A673 (cell line): ENCODE measurements around the gene TEX51. TPM values are rescaled to one million over a fixed set of nuclear protein-coding genes. Genes with fewer than 3 reads are reported as not detected.

ENCODE experiments used
- BruUV-seq: library from RNA; stranded (reverse); fragments of 400-500 nt; replicated peaks from 2 replicates; lab custom pipeline; 2021; lab: Mats Ljungman, UMichigan
- CTCF ChIA-PET: fragments of 300-600 bp; sonication (Branson Sonifier 250); formaldehyde crosslinking; loops from one replicate; lab custom pipeline; 2022; ENCODE audit warnings: antibody characterized with exemption; lab: Charles Lee
- POLR2A ChIA-PET: fragments of 300-600 bp; sonication (Branson Sonifier 250); formaldehyde crosslinking; loops from one replicate; lab custom pipeline; 2022; ENCODE audit warnings: antibody characterized with exemption; ENCODE audit not compliant: low non-redundant PET; lab: Charles Lee
- DNase-seq: peaks from one replicate; pipeline ENCODE4 v3.0.0-alpha.2; 2015; ENCODE audit warnings: low spot score
- H3K27ac ChIP-seq: fragments of 200-600 bp; sonication (generic); 2 replicates; pipeline ENCODE4 v1.5.1; 2016; ENCODE audit warnings: mixed run types, low read depth, mild to moderate bottlenecking, mixed read lengths, antibody characterized with exemption, low read length; ENCODE audit not compliant: poor library complexity, severe bottlenecking
- H3K27me3 ChIP-seq: fragments of 200-600 bp; sonication (generic); replicated peaks from 2 replicates; pipeline ENCODE4 v1.6.1; 2017; ENCODE audit warnings: mixed run types, low read depth, mild to moderate bottlenecking, mixed read lengths, antibody characterized with exemption, low read length; ENCODE audit not compliant: insufficient read depth, poor library complexity
- H3K36me3 ChIP-seq: fragments of 200-600 bp; sonication (generic); 2 replicates; pipeline ENCODE4 v1.6.1; 2016; ENCODE audit warnings: mixed run types, mild to moderate bottlenecking, mixed read lengths, antibody characterized with exemption, low read length; ENCODE audit not compliant: insufficient read depth, poor library complexity, severe bottlenecking
- H3K4me1 ChIP-seq: fragments of 200-600 bp; sonication (generic); 2 replicates; pipeline ENCODE4 v1.6.1; 2017; ENCODE audit warnings: mixed run types, mild to moderate bottlenecking, mixed read lengths, antibody characterized with exemption, low read length; ENCODE audit not compliant: insufficient read depth, poor library complexity, severe bottlenecking
- H3K4me3 ChIP-seq: fragments of 200-600 bp; sonication (generic); 2 replicates; pipeline ENCODE4 v1.5.1; 2016; ENCODE audit warnings: low read depth, mixed run types, mild to moderate bottlenecking, mixed read lengths, low read length; ENCODE audit not compliant: poor library complexity, severe bottlenecking
- H3K9me3 ChIP-seq: fragments of 200-600 bp; sonication (generic); 2 replicates; pipeline ENCODE4 v1.6.1; 2016; ENCODE audit warnings: mixed run types, low read depth, mild to moderate bottlenecking, mixed read lengths, antibody characterized with exemption, low read length; ENCODE audit not compliant: poor library complexity, severe bottlenecking
- CTCF ChIP-seq: fragments of 300-800, 200-600 bp; sonication (generic); conservative IDR thresholded peaks from 2 replicates; pipeline ENCODE4 v1.5.1; 2017; ENCODE audit warnings: low read depth, mild to moderate bottlenecking, antibody characterized with exemption, low read length, moderate library complexity, mixed read lengths
- EZH2 ChIP-seq: fragments of 200-600 bp; sonication (generic); IDR thresholded peaks from 2 replicates; pipeline ENCODE4 v1.6.1; 2017; ENCODE audit warnings: borderline replicate concordance, low read depth, mild to moderate bottlenecking, mixed read lengths, antibody characterized with exemption, low read length; ENCODE audit not compliant: poor library complexity, severe bottlenecking
- intact Hi-C: fragments of 100-400 bp; cut with micrococcal nuclease; formaldehyde crosslinking; loops from one replicate; pipeline ENCODE4 v1.10.0; 2022; ENCODE audit not compliant: unreplicated experiment
- total RNA-seq: library from RNA; stranded (reverse); gene quantifications from 2 replicates; pipeline ENCODE4 v1.2.3, GENCODE V29; 2021

Gene TEX51
- total RNA-seq, 1 experiment from 2014 or later, result not detected

- ChIA-PET POLR2A (no interaction called here), CTCF (interaction anchor here (0.6 kb wide), 2 partner anchors 84 to 115 kb away, joined by 5 to 10 read pairs; no protein-coding TSS in a partner anchor)
- H3K27ac ChIP-seq, result no peak overlapping the region
- intact Hi-C loops, result no loop called here
- H3K9me3 ChIP-seq, result no peaks in the 10 kb centered on the region
- peaks cover 2% of the 10 kb centered on the region for H3K4me1 ChIP-seq
- no peaks in the 10 kb centered on the region for H3K27me3 ChIP-seq
- no peak for DNase-seq
- H3K36me3 ChIP-seq, result no peaks in the 10 kb centered on the region
- BruUV-seq, result no TSS peak
- no peak overlapping the region for H3K4me3 ChIP-seq
- TF ChIP-seq EZH2, result no peak
- no peak for TF ChIP-seq CTCF
Measured at GRCh38 chr2:126886916-126887280, 11.8 kb upstream of the TEX51 start.

- no peak for DNase-seq
- no TSS peak for BruUV-seq
- Histone ChIP-seq H3K36me3 (no peaks in the 10 kb centered on the region), H3K9me3 (no peaks in the 10 kb centered on the region), H3K27ac (no peak overlapping the region), H3K4me3 (no peak overlapping the region), H3K4me1 (peaks cover 2% of the 10 kb centered on the region), H3K27me3 (no peaks in the 10 kb centered on the region)
- TF ChIP-seq EZH2 (no peak), CTCF (no peak)
- POLR2A ChIA-PET, result no interaction called here
- intact Hi-C loops, result no loop called here
- CTCF ChIA-PET, result no interaction called here
Measured at GRCh38 chr2:126887506-126887905, 11.2 kb upstream of the TEX51 start.

- Histone ChIP-seq H3K36me3 (no peaks in the 10 kb centered on the region), H3K4me3 (no peak overlapping the region), H3K27me3 (no peaks in the 10 kb centered on the region), H3K9me3 (no peaks in the 10 kb centered on the region), H3K4me1 (peaks cover 2% of the 10 kb centered on the region), H3K27ac (no peak overlapping the region)
- DNase-seq, result no peak
- POLR2A ChIA-PET, result no interaction called here
- CTCF ChIA-PET, result no interaction called here
- TF ChIP-seq CTCF (no peak), EZH2 (no peak)
- no TSS peak for BruUV-seq
- intact Hi-C loops, result no loop called here
Measured at GRCh38 chr2:126888046-126888445, 10.6 kb upstream of the TEX51 start.
